ENCODE results near the gene ATM. TPM values are rescaled to one million over a fixed set of nuclear protein-coding genes. Genes with fewer than 3 reads are reported as not detected.
"Not testable (repeated sequence)": the region's sequence is repeated elsewhere in the genome, so short reads cannot be mapped to it uniquely, and the experiment has no call there.

The ATM gene
- total RNA-seq, 2 donors from 2014 or later: 60.9 to 63.0 TPM

DNA sequence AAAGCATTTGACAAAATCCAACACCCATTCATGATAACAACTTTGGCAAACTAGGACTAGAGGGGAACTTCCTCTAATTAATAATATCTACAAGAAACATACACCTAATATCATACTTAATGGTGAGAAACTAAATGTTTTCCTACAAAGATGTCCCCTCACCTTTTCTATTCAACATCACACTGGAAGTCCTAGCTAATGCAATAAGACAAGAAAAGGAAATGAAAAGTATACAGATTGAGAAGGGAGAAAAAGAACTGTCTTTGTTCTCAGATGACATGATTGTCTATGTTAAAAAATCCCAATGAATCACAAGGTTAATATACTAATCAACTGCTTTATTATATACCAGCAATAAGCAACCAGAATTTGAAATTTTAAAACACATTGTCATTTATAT, 192.1 kb downstream of the ATM start:
- H3K4me1 ChIP-seq (ENCODE audit: control insufficient read depth, insufficient read depth, low read length): no peaks in the 10 kb centered on the region
- no peak overlapping the region for H3K4me3 Mint-ChIP-seq
- H3K36me3 Mint-ChIP-seq (ENCODE audit: low read depth): no peaks in the 10 kb centered on the region
- H3K27ac Mint-ChIP-seq: no peak overlapping the region
- no peak overlapping the region for H3K27ac ChIP-seq (ENCODE audit: low read depth, low read length)
- no peak overlapping the region for H3K4me3 ChIP-seq (ENCODE audit: low read length)
- H3K27me3 Mint-ChIP-seq (ENCODE audit: insufficient read depth): no peaks in the 10 kb centered on the region
- no peaks in the 10 kb centered on the region for H3K27me3 ChIP-seq (ENCODE audit: control insufficient read depth, insufficient read depth, low read length, poor library complexity, severe bottlenecking)
- peaks cover 18% of the 10 kb centered on the region for H3K9me3 ChIP-seq (ENCODE audit: control insufficient read depth, low read length)
- no peak for DNase-seq
- no peaks in the 10 kb centered on the region for H3K4me1 Mint-ChIP-seq
- no peak for TF ChIP-seq CTCF (conservative IDR thresholded peaks at IDR 0.05)
- no peaks in the 10 kb centered on the region for H3K36me3 ChIP-seq (ENCODE audit: control insufficient read depth, insufficient read depth, low read length)
- peaks cover 17% of the 10 kb centered on the region for H3K9me3 Mint-ChIP-seq
- no peak overlapping the region for H3K9ac ChIP-seq (ENCODE audit: extremely low read depth, low read length, poor library complexity, severe bottlenecking)

GRCh38 chr11:108417551-108417950, 194.7 kb downstream of the ATM start:
- not testable (repeated sequence) for H3K27ac ChIP-seq (ENCODE audit: low read depth, low read length); H3K27ac Mint-ChIP-seq; H3K36me3 ChIP-seq (ENCODE audit: control insufficient read depth, insufficient read depth, low read length); H3K27me3 ChIP-seq (ENCODE audit: control insufficient read depth, insufficient read depth, low read length, poor library complexity, severe bottlenecking); H3K4me3 ChIP-seq (ENCODE audit: low read length); H3K4me1 ChIP-seq (ENCODE audit: control insufficient read depth, insufficient read depth, low read length); DNase-seq; H3K36me3 Mint-ChIP-seq (ENCODE audit: low read depth); H3K4me1 Mint-ChIP-seq; H3K27me3 Mint-ChIP-seq (ENCODE audit: insufficient read depth); H3K9ac ChIP-seq (ENCODE audit: extremely low read depth, low read length, poor library complexity, severe bottlenecking); H3K4me3 Mint-ChIP-seq
- H3K9me3 Mint-ChIP-seq: peaks cover 22% of the 10 kb centered on the region
- 81 to 100% methylated on average over 1 to 2 of the region's 2 CpGs for WGBS, 2 experiments (ENCODE audit: insufficient coverage in 1 of 2, insufficient read length in 1 of 2)
- H3K9me3 ChIP-seq (ENCODE audit: control insufficient read depth, low read length): peaks cover 18% of the 10 kb centered on the region
- TF ChIP-seq CTCF (conservative IDR thresholded peaks at IDR 0.05): peak; percentile 51

Other genes starting within 250 kb of the ATM start
- gene CUL5, start 214.2 kb upstream of the ATM start, total RNA-seq: 10 to 100 TPM; 33.8 to 40.0 TPM
- 10 to 100 TPM; 15.8 to 18.8 TPM for gene ACAT1, start 101.5 kb upstream of the ATM start, total RNA-seq
- 10 to 100 TPM; 21.8 to 23.8 TPM for gene NPAT, start 429 bp upstream of the ATM start, total RNA-seq
- 1 to 10 TPM; 1.3 to 2.8 TPM for gene C11orf65, start 244.5 kb downstream of the ATM start, total RNA-seq